GM12891 (cell line): Measurements from ENCODE around the gene BAD.

Experiments used
- POLR2A ChIP-seq: IDR thresholded peaks from 2 replicates; pipeline ENCODE4 v1.6.1; 2011; ENCODE audit warnings: low read depth, low read length, control low read depth
- TAF1 ChIP-seq: IDR thresholded peaks from 2 replicates; pipeline ENCODE4 v1.6.1; 2011; ENCODE audit warnings: low read depth, low read length, control low read depth

- TF ChIP-seq POLR2A, result no peak
- TF ChIP-seq TAF1, result no peak
Measured at GRCh38 chr11:64291752-64292459, 7.4 kb upstream of the BAD start.
